ENCODE data around the gene TTC4. TPM values are rescaled to one million over a fixed set of nuclear protein-coding genes. Genes with fewer than 3 reads are reported as not detected.

The TTC4 gene
- total RNA-seq, 1 experiment from 2014 or later, result 26.3 TPM

GRCh38 chr1:54782588-54782987 lies 66.9 kb downstream of the TTC4 start (continued):
- TF ChIP-seq REST (IDR thresholded peaks at IDR 0.05; ENCODE audit: low read depth) (no peak), CEBPB (IDR thresholded peaks at IDR 0.05; ENCODE audit: low read depth) (no peak), SP1 (IDR thresholded peaks at IDR 0.05; ENCODE audit: low read depth) (no peak), RAD21 (IDR thresholded peaks at IDR 0.05; ENCODE audit: low read depth) (no peak), ZFX (IDR thresholded peaks at IDR 0.05) (no peak), ATF3 (IDR thresholded peaks at IDR 0.05) (no peak), POLR2A (IDR thresholded peaks at IDR 0.05; ENCODE audit: borderline replicate concordance, extremely low read depth, insufficient read depth, insufficient read length) (no peak), ELF1 (IDR thresholded peaks at IDR 0.05; ENCODE audit: borderline replicate concordance, low read depth) (no peak)

GRCh38 chr1:54784066-54784465 lies 68.4 kb downstream of the TTC4 start:
- no peaks in the 10 kb centered on the region for H4K20me1 ChIP-seq (ENCODE audit: insufficient read depth)
- no peak for TF ChIP-seq ZFX (IDR thresholded peaks at IDR 0.05)
- no peak for TF ChIP-seq ATF3 (IDR thresholded peaks at IDR 0.05)
- no peak for TF ChIP-seq REST (IDR thresholded peaks at IDR 0.05; ENCODE audit: low read depth)
- no peak for TF ChIP-seq YY1 (IDR thresholded peaks at IDR 0.05; ENCODE audit: extremely low read depth, insufficient replicate concordance, low read depth, low read length)
- no peak for TF ChIP-seq SRF (IDR thresholded peaks at IDR 0.05; ENCODE audit: low read depth)
- TF ChIP-seq MAX (IDR thresholded peaks at IDR 0.05), result no peak
- H3K9me3 ChIP-seq (ENCODE audit: control insufficient read depth in 1 of 2, insufficient read depth in 1 of 2, low read depth in 1 of 2, low read length in 2 of 2), result no peaks in the 10 kb centered on the region
- H3K27me3 ChIP-seq (ENCODE audit: insufficient read depth, low read length), result no peaks in the 10 kb centered on the region
- no peak for DNase-seq (ENCODE audit: low read depth, low spot score)
- ATAC-seq, result no peak
- H3K36me3 ChIP-seq (ENCODE audit: control insufficient read depth in 1 of 2, insufficient read depth in 2 of 2, low read length in 2 of 2), result no peaks in the 10 kb centered on the region
- CTCF ChIA-PET, result interaction anchor here (1.5 kb wide), 1 partner anchor 8 kb away, joined by 5 read pairs; no protein-coding TSS in a partner anchor
- no peaks in the 10 kb centered on the region for H3K79me2 ChIP-seq (ENCODE audit: insufficient read depth, low read length)
- no peak overlapping the region for H3K4me2 ChIP-seq (ENCODE audit: low read length)
- no peak overlapping the region for H2AFZ ChIP-seq (ENCODE audit: low read depth, low read length, poor library complexity, severe bottlenecking)
- intact Hi-C loops (cut with micrococcal nuclease), result no loop called here
- no peak overlapping the region for H3K4me3 ChIP-seq (replicated peaks in 1 of 2; ENCODE audit: low read depth in 1 of 2, low read length in 2 of 2)
- H3K9me2 ChIP-seq (ENCODE audit: insufficient read depth), result no peaks in the 10 kb centered on the region
- BruUV-seq (replicated peaks), result no TSS peak
- RAD21 ChIA-PET (ENCODE audit: low non-redundant PET in 1 of 2, low total read pairs in 2 of 2, uncharacterized antibody in 2 of 2, unreplicated experiment in 2 of 2), result no interaction called here
- peaks cover 0 to 4% of the 10 kb centered on the region in 2 experiments; a peak in 1 of 4 replicates for H3K4me1 ChIP-seq (ENCODE audit: control insufficient read depth in 1 of 2, insufficient read depth in 2 of 2, low read length in 2 of 2)
- no peak overlapping the region for H3K9ac ChIP-seq (ENCODE audit: low read length)
- POLR2A ChIA-PET, result no interaction called here
- H3K27ac ChIP-seq (ENCODE audit: low read depth, low read length), result no peak overlapping the region

Measured in HCT116 (cell line).